Measurements from ENCODE around the gene FANCG.

Gene FANCG

DNA sequence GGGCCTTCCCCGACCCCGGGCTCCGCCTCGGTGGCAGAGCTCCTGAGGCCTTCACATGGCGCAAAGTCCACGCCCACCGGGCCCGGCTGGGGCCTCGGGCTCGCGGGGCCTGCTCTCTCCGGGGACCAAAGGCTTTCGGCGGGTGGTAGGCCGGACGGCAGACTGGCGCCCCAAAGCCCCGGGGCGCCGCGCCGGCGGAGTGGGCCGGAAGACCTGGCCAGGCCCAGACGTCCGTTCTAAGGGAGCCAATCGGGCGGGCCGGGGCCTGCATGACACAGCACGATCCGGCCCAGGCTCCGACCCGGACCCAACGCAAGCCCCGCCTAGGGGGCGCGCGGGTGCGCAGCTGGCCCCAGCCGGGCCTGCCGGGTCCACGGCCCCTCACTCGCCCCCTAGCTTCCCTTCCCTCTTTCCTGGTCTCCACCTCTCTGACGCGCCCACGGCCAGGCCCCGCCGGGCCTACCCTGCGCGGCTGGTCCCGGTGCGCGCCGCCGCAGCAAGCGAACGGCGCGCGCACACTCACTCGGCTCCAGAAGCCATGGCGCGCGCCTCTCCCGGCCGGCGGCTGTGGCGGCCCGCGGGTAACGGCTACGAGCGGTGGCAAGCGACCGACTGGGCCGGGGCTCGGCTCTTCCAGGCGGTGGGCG, 7.8 kb downstream of the FANCG start (continued):
- TF ChIP-seq, protein P1, sequence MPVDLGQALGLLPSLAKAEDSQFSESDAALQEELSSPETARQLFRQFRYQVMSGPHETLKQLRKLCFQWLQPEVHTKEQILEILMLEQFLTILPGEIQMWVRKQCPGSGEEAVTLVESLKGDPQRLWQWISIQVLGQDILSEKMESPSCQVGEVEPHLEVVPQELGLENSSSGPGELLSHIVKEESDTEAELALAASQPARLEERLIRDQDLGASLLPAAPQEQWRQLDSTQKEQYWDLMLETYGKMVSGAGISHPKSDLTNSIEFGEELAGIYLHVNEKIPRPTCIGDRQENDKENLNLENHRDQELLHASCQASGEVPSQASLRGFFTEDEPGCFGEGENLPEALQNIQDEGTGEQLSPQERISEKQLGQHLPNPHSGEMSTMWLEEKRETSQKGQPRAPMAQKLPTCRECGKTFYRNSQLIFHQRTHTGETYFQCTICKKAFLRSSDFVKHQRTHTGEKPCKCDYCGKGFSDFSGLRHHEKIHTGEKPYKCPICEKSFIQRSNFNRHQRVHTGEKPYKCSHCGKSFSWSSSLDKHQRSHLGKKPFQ (tag by site-specific recombination; IDR thresholded peaks at IDR 0.05), result no peak
- TF ChIP-seq ZFP41 (tag by site-specific recombination; IDR thresholded peaks at IDR 0.05; ENCODE audit: borderline replicate concordance) (no peak), KLF1 (tag by site-specific recombination; IDR thresholded peaks at IDR 0.05) (peak; percentile 19; the same call in 1 of the 2 replicates), ZIC2 (tag by site-specific recombination; IDR thresholded peaks at IDR 0.05) (peak; percentile 78), ZFHX2 (tag by site-specific recombination; conservative IDR thresholded peaks at IDR 0.05) (peak; percentile 44; the same call in 1 of the 2 replicates), ZNF274 (IDR thresholded peaks at IDR 0.05; ENCODE audit: low read length) (no peak), ZNF274 (tag by site-specific recombination; IDR thresholded peaks at IDR 0.05; ENCODE audit: borderline replicate concordance) (no peak), ZNF48 (tag by site-specific recombination; IDR thresholded peaks at IDR 0.05) (no peak), ZNF660 (tag by site-specific recombination; IDR thresholded peaks at IDR 0.05) (0 out of 2 replicates have a peak, but pooled peaks have one; percentile 75), ZFP37 (tag by site-specific recombination; IDR thresholded peaks at IDR 0.05) (peak; percentile 23; the same call in 1 of the 2 replicates), ZNF335 (tag by site-specific recombination; conservative IDR thresholded peaks at IDR 0.05) (peak; percentile 73), ZNF76 (tag by site-specific recombination; IDR thresholded peaks at IDR 0.05; ENCODE audit: borderline replicate concordance, low read depth) (peak; percentile 56; the same call in 1 of the 2 replicates), OSR2 (tag by site-specific recombination; IDR thresholded peaks at IDR 0.05) (no peak), ZBTB48 (tag by site-specific recombination; IDR thresholded peaks at IDR 0.05) (peak; percentile 85), SP3 (tag by site-specific recombination; IDR thresholded peaks at IDR 0.05) (peak; percentile 84), ZXDB (tag by site-specific recombination; IDR thresholded peaks at IDR 0.05) (no peak; the same call in none of the 2 replicates), ZNF214 (tag by site-specific recombination; IDR thresholded peaks at IDR 0.05; ENCODE audit: borderline replicate concordance) (no peak), ZNF132 (tag by site-specific recombination; IDR thresholded peaks at IDR 0.05; ENCODE audit: borderline replicate concordance) (no peak), HOXA7 (CRISPR knock-in tag; IDR thresholded peaks at IDR 0.05; ENCODE audit: borderline replicate concordance) (peak; percentile 8; the same call in 1 of the 2 replicates), KLF10 (tag by site-specific recombination; IDR thresholded peaks at IDR 0.05) (peak; percentile 65; the same call in 1 of the 2 replicates), ZFP69B (tag by site-specific recombination; IDR thresholded peaks at IDR 0.05) (0 out of 2 replicates have a peak, but pooled peaks have one; percentile 36), ZNF416 (tag by site-specific recombination; IDR thresholded peaks at IDR 0.05) (no peak), KLF16 (tag by site-specific recombination; IDR thresholded peaks at IDR 0.05) (peak; percentile 73), ZBTB8A (tag by site-specific recombination; IDR thresholded peaks at IDR 0.05) (peak; percentile 71), FEZF1 (tag by site-specific recombination; IDR thresholded peaks at IDR 0.05) (no peak)
- TF ChIP-seq, protein P2, sequence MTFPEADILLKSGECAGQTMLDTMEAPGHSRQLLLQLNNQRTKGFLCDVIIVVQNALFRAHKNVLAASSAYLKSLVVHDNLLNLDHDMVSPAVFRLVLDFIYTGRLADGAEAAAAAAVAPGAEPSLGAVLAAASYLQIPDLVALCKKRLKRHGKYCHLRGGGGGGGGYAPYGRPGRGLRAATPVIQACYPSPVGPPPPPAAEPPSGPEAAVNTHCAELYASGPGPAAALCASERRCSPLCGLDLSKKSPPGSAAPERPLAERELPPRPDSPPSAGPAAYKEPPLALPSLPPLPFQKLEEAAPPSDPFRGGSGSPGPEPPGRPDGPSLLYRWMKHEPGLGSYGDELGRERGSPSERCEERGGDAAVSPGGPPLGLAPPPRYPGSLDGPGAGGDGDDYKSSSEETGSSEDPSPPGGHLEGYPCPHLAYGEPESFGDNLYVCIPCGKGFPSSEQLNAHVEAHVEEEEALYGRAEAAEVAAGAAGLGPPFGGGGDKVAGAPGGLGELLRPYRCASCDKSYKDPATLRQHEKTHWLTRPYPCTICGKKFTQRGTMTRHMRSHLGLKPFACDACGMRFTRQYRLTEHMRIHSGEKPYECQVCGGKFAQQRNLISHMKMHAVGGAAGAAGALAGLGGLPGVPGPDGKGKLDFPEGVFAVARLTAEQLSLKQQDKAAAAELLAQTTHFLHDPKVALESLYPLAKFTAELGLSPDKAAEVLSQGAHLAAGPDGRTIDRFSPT (tag by site-specific recombination; IDR thresholded peaks at IDR 0.05), result 0 out of 2 replicates have a peak, but pooled peaks have one; percentile 10
- TF ChIP-seq, protein P3, sequence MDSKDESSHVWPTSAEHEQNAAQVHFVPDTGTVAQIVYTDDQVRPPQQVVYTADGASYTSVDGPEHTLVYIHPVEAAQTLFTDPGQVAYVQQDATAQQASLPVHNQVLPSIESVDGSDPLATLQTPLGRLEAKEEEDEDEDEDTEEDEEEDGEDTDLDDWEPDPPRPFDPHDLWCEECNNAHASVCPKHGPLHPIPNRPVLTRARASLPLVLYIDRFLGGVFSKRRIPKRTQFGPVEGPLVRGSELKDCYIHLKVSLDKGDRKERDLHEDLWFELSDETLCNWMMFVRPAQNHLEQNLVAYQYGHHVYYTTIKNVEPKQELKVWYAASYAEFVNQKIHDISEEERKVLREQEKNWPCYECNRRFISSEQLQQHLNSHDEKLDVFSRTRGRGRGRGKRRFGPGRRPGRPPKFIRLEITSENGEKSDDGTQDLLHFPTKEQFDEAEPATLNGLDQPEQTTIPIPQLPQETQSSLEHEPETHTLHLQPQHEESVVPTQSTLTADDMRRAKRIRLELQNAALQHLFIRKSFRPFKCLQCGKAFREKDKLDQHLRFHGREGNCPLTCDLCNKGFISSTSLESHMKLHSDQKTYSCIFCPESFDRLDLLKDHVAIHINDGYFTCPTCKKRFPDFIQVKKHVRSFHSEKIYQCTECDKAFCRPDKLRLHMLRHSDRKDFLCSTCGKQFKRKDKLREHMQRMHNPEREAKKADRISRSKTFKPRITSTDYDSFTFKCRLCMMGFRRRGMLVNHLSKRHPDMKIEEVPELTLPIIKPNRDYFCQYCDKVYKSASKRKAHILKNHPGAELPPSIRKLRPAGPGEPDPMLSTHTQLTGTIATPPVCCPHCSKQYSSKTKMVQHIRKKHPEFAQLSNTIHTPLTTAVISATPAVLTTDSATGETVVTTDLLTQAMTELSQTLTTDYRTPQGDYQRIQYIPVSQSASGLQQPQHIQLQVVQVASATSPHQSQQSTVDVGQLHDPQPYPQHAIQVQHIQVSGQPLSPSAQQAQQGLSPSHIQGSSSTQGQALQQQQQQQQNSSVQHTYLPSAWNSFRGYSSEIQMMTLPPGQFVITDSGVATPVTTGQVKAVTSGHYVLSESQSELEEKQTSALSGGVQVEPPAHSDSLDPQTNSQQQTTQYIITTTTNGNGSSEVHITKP (tag by site-specific recombination; IDR thresholded peaks at IDR 0.05), result peak; percentile 24; the same call in 1 of the 2 replicates
- TF ChIP-seq, protein P4, sequence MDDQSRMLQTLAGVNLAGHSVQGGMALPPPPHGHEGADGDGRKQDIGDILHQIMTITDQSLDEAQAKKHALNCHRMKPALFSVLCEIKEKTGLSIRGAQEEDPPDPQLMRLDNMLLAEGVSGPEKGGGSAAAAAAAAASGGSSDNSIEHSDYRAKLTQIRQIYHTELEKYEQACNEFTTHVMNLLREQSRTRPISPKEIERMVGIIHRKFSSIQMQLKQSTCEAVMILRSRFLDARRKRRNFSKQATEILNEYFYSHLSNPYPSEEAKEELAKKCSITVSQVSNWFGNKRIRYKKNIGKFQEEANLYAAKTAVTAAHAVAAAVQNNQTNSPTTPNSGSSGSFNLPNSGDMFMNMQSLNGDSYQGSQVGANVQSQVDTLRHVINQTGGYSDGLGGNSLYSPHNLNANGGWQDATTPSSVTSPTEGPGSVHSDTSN (CRISPR knock-in tag; IDR thresholded peaks at IDR 0.05), result peak; percentile 7; the same call in 1 of the 2 replicates
- TF ChIP-seq, protein P5, sequence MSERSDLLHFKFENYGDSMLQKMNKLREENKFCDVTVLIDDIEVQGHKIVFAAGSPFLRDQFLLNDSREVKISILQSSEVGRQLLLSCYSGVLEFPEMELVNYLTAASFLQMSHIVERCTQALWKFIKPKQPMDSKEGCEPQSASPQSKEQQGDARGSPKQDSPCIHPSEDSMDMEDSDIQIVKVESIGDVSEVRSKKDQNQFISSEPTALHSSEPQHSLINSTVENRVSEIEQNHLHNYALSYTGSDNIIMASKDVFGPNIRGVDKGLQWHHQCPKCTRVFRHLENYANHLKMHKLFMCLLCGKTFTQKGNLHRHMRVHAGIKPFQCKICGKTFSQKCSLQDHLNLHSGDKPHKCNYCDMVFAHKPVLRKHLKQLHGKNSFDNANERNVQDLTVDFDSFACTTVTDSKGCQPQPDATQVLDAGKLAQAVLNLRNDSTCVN (tag by site-specific recombination; optimal IDR thresholded peaks at IDR 0.05), result peak; percentile 87

All from HEK293 (cell line).